HepG2 (cell line): Measurements from ENCODE around the gene NUDT3.
"Not testable (repeated sequence)": the region's sequence is repeated elsewhere in the genome, so short reads cannot be mapped to it uniquely, and the experiment has no call there.

Experiments used
- CBX5 ChIP-seq: sonication (generic); formaldehyde crosslinking; IDR thresholded peaks from 2 replicates; pipeline ENCODE4 v1.4.0; 2020; ENCODE audit warnings: missing genetic modification reagents, borderline replicate concordance
- EZH2 ChIP-seq: conservative IDR thresholded peaks from 2 replicates; pipeline ENCODE4 v1.6.1; 2012; ENCODE audit warnings: mild to moderate bottlenecking, low read depth, low read length, moderate library complexity
- IKZF4 ChIP-seq: sonication (generic); formaldehyde crosslinking; IDR thresholded peaks from 2 replicates; pipeline ENCODE4 v1.5.1; 2020; ENCODE audit warnings: borderline replicate concordance, mild to moderate bottlenecking, low read depth, missing genetic modification reagents; ENCODE audit errors: not compliant biosample characterization
- PREB ChIP-seq: sonication (generic); formaldehyde crosslinking; IDR thresholded peaks from 2 replicates; pipeline ENCODE4 v1.4.0; 2020; ENCODE audit warnings: missing genetic modification reagents
- RNF2 ChIP-seq: fragments of 450-650 bp; conservative IDR thresholded peaks from 2 replicates; pipeline ENCODE4 v1.6.1; 2016; ENCODE audit warnings: low read depth
- SMAD3 ChIP-seq: sonication (generic); formaldehyde crosslinking; IDR thresholded peaks from 2 replicates; pipeline ENCODE4 v1.4.0; 2020; ENCODE audit warnings: missing genetic modification reagents
- ZBTB33 ChIP-seq: sonication (generic); formaldehyde crosslinking; IDR thresholded peaks from 2 replicates; pipeline ENCODE4 v1.4.0; 2020; ENCODE audit warnings: missing genetic modification reagents
- ZNF138 ChIP-seq: sonication (generic); formaldehyde crosslinking; IDR thresholded peaks from 2 replicates; pipeline ENCODE4 v1.5.0; 2020; ENCODE audit warnings: mild to moderate bottlenecking, low read depth, missing genetic modification reagents
- ZNF407 ChIP-seq: sonication (generic); formaldehyde crosslinking; IDR thresholded peaks from one replicate; pipeline ENCODE4 v1.5.1; 2020; ENCODE audit warnings: mild to moderate bottlenecking, missing genetic modification reagents; ENCODE audit errors: not compliant biosample characterization
- TF ChIP-seq, protein P1 (sequence below): sonication (generic); formaldehyde crosslinking; IDR thresholded peaks from 2 replicates; pipeline ENCODE4 v1.5.0; 2020; ENCODE audit warnings: mild to moderate bottlenecking, missing genetic modification reagents, moderate library complexity
- TF ChIP-seq, protein P2 (sequence below): sonication (generic); formaldehyde crosslinking; IDR thresholded peaks from 2 replicates; pipeline ENCODE4 v1.5.0; 2020; ENCODE audit warnings: mild to moderate bottlenecking, missing genetic modification reagents
- TF ChIP-seq, protein P3 (sequence below): sonication (generic); formaldehyde crosslinking; IDR thresholded peaks from 2 replicates; pipeline ENCODE4 v1.8.0; 2022; ENCODE audit warnings: mild to moderate bottlenecking, missing genetic modification reagents, moderate library complexity

DNA sequence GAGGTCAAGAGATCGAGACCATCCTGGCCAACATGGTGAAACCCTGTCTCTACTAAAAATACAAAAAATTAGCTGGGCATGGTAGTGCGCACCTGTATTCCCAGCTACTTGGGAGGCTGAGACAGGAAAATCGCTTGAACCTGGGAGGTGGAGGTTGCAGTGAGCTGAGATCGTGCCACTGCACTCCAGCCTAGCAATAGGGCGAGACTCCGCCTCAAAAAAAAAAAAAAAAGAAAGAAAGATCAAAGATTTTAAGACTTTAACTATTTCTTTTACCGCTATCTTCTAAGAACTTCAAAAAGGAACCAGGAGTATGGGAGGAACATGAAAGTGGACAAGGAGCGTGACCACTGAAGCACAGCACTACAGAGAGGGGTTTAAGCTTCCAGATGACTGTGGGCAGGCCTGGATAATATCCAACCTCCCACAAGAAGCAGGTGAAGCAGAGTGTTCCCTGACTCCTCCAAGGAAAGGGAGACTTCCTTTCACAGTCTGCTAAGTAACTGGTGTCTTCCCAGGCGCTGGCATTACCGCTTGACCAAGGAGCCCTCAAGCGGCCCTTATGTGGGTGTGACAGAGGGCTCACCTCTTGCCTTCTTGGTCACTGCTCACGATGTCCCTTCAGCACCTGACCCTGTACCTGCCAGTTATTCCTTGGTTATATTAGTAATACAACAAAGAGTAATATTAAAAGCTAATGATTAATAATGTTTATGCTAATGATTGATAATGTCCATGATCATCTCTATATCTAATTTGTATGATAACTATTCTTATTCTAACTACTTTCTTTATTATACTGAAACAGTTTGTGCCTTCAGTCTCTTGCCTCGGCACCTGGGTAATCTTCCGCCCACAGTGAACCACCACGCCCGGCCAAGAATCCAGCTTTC is 64.9 kb downstream of the NUDT3 start:
- TF ChIP-seq, protein P1, sequence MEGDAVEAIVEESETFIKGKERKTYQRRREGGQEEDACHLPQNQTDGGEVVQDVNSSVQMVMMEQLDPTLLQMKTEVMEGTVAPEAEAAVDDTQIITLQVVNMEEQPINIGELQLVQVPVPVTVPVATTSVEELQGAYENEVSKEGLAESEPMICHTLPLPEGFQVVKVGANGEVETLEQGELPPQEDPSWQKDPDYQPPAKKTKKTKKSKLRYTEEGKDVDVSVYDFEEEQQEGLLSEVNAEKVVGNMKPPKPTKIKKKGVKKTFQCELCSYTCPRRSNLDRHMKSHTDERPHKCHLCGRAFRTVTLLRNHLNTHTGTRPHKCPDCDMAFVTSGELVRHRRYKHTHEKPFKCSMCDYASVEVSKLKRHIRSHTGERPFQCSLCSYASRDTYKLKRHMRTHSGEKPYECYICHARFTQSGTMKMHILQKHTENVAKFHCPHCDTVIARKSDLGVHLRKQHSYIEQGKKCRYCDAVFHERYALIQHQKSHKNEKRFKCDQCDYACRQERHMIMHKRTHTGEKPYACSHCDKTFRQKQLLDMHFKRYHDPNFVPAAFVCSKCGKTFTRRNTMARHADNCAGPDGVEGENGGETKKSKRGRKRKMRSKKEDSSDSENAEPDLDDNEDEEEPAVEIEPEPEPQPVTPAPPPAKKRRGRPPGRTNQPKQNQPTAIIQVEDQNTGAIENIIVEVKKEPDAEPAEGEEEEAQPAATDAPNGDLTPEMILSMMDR (CRISPR knock-in tag): not testable (repeated sequence)
- not testable (repeated sequence) for TF ChIP-seq IKZF4 (CRISPR knock-in tag); SMAD3; ZNF407 (CRISPR knock-in tag); ZNF138; RNF2; PREB; CBX5 (CRISPR knock-in tag); EZH2; ZBTB33 (CRISPR knock-in tag)
- TF ChIP-seq, protein P2, sequence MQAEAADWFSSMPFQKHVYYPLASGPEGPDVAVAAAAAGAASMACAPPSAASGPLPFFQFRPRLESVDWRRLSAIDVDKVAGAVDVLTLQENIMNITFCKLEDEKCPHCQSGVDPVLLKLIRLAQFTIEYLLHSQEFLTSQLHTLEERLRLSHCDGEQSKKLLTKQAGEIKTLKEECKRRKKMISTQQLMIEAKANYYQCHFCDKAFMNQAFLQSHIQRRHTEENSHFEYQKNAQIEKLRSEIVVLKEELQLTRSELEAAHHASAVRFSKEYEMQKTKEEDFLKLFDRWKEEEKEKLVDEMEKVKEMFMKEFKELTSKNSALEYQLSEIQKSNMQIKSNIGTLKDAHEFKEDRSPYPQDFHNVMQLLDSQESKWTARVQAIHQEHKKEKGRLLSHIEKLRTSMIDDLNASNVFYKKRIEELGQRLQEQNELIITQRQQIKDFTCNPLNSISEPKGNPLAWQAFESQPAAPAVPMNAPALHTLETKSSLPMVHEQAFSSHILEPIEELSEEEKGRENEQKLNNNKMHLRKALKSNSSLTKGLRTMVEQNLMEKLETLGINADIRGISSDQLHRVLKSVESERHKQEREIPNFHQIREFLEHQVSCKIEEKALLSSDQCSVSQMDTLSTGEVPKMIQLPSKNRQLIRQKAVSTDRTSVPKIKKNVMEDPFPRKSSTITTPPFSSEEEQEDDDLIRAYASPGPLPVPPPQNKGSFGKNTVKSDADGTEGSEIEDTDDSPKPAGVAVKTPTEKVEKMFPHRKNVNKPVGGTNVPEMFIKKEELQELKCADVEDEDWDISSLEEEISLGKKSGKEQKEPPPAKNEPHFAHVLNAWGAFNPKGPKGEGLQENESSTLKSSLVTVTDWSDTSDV (CRISPR knock-in tag): not testable (repeated sequence)
- TF ChIP-seq, protein P3, sequence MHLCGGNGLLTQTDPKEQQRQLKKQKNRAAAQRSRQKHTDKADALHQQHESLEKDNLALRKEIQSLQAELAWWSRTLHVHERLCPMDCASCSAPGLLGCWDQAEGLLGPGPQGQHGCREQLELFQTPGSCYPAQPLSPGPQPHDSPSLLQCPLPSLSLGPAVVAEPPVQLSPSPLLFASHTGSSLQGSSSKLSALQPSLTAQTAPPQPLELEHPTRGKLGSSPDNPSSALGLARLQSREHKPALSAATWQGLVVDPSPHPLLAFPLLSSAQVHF (CRISPR knock-in tag): not testable (repeated sequence)
